D721Med (cell line): ENCODE measurements around the gene NPS.
A peak's percentile ranks its signal among the peaks of the same experiment; 100 is the strongest.

Experiments used
- DNase-seq: peaks from one replicate; pipeline ENCODE4 v3.0.0; 2011; ENCODE audit warnings: low spot score; ENCODE audit not compliant: insufficient read length
- FAIRE-seq: peaks from 2 replicates; lab custom pipeline; 2011; peaks lifted over from hg19 to GRCh38; lab: Jason Lieb, UNC
- TF ChIP-seq, protein P1 (sequence below): IDR thresholded peaks from 2 replicates; pipeline ENCODE4 v1.5.1; 2012; ENCODE audit warnings: mild to moderate bottlenecking, control low read depth; ENCODE audit not compliant: insufficient read depth; ENCODE audit errors: missing control alignments

Gene NPS, protein sequence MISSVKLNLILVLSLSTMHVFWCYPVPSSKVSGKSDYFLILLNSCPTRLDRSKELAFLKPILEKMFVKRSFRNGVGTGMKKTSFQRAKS

DNA sequence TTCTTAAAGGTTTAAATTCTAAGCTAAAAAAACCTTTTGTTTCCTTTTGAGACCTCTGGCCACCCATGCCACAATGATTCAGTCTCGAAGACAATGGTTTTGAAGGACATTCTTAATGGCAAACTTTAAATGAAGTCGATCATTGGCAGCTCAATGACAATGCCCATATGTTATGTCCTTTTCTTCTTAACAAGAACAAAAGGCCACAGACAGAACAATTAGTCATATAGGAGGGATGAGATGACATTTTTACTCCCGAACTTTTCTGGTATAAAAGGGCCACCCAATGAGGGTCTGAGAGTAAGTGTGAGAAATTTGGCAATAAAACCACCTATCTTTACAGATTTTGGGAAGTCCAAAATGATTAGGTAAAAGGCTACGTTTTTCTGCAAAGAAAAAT, at the start of gene NPS:
Gene NPS (plus strand): TSS at position 301 of the 400 bp plus-strand sequence. CDS start 60 bp downstream, at position 361.
- TF ChIP-seq, protein P1, sequence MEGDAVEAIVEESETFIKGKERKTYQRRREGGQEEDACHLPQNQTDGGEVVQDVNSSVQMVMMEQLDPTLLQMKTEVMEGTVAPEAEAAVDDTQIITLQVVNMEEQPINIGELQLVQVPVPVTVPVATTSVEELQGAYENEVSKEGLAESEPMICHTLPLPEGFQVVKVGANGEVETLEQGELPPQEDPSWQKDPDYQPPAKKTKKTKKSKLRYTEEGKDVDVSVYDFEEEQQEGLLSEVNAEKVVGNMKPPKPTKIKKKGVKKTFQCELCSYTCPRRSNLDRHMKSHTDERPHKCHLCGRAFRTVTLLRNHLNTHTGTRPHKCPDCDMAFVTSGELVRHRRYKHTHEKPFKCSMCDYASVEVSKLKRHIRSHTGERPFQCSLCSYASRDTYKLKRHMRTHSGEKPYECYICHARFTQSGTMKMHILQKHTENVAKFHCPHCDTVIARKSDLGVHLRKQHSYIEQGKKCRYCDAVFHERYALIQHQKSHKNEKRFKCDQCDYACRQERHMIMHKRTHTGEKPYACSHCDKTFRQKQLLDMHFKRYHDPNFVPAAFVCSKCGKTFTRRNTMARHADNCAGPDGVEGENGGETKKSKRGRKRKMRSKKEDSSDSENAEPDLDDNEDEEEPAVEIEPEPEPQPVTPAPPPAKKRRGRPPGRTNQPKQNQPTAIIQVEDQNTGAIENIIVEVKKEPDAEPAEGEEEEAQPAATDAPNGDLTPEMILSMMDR = no peak
- DNase-seq = no peak
- no peak for FAIRE-seq

DNA sequence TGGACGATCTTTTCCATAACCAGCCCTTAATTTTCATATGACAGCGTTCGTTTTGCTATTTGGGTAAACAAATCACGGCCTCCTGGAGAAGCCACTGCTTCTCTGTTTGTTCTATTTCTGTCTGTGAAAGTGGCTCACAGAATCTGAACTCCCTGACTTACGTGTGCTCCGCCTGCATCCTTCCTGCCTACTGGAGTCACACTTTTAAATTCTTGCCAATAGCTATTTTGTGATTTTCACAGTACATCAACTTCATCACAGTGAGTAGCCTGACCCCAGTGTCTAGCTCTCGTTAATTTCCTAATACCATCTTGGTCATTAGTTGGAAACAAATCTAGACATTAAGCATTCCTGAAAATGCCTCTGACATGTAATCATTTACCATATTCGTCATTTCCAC, 49.0 kb upstream of the NPS start:
- no peak for DNase-seq
- no peak for FAIRE-seq
- TF ChIP-seq, protein P1 = no peak

DNA sequence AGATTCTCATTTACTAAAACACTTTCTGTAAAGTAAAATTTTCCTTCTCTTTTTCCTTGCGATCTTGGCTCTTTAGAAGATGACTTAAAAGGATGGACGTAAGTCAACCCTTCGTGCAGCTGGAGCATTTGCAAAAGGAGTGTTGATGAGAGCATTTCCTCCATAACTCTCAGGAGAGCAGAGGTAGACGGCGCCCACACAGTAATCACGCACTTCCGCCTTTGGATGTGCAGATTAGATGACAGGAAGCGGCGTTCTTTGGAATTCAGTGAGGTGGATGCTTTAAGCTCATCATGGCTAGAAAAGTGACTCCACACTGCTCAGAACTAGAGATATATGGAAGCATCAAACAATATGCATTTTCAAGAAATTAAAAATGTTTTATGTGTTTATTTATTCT, 43.0 kb upstream of the NPS start:
- TF ChIP-seq, protein P1 = no peak
- no peak for FAIRE-seq
- DNase-seq = no peak

DNA sequence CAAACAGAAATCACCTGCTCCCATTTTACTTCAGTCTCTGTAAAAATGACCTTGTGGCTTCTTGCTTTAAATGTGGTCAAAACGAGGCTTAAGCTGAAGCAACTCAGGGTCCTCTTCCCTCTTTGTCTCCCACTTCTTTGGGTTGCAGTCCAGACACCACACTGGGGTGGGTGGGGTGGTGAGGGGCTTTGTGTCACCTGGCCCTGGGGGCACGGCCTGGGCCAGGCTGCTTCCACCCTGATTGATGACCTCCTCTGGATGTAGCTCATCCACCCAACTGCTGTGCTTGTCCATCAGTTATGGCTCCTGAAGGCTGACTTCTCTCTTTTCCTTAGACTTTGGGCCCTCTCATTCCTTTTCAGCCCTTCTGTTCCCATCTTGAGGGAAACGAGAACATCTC, 26.8 kb upstream of the NPS start:
- FAIRE-seq = no peak
- TF ChIP-seq, protein P1 = no peak
- DNase-seq = no peak

DNA sequence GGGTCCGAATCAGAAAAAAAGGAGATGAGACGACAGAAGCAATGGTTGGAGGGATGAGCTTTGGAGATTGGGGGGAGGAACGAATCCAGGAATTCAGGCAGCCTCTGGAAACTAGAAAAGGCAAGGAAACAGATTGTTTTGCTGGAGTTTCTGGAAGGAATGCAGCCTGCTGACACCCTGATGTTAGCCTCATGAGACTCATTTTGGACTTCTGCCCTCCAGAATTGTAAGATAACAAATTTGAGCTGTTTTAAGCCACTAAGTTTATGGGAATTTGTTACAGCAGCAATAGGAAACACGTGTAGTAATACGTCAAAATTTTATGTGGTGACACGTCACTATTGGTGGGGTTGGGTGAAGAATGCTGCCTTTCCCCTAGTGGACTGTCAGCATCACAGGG, 25.6 kb upstream of the NPS start:
- DNase-seq (no peak), FAIRE-seq (no peak)
- TF ChIP-seq, protein P1 = no peak

DNA sequence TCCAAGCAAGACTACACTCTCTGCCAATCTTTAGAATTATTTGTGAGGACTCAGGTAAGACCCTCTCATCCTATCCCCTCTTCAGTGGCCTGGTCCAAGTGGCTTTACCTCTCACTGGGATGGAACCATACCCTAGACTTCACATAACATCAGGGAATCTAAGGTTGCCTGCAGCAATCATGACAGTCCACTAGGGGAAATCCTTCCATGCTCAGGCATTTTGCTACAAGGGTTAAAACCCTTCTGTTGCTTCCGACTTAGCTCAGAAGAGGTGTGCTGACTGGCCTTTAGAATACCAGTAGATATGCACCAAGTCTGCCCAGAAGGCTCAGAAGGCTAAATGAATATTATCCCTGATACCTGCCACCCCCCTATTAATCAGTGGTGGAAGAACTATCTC, 24.9 kb upstream of the NPS start:
- FAIRE-seq (no peak), DNase-seq (no peak)
- TF ChIP-seq, protein P1 = peak; percentile 31

DNA sequence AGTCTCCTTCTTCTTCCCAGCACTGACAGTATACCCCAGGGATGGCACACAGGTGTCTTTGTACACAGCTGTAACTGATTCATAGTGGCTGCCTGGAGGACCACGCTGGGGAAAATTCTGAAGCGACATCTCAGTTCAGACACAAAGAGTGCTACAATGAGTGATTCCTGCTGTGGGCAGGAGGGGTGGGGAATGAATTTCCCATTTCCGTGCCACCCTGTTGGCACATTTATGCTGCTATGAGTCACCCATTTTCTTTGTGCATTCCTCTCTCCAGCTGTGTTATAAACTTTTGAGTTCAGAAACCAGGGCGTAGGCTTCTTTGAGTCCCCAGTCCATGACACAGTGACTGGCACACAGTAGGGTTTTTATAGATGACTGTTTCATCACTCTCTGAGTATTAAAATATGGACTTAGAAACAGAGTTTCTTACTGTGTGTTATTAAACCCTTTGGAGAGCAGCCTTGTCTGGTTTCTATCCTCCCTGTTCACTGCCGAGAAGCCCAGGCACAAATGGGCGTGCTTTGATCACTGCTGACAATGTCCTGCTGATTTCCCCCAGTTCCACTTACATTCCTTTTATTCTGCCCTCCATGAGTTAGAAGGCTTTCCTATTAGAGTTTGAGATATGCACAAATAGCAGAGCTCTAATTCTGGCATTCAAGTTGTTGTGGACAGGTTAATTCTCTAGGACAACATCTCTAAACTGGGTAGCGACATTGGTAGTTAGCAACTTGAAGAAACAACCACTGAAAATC, 24.0 kb upstream of the NPS start:
- TF ChIP-seq, protein P1 = no peak
- FAIRE-seq (no peak), DNase-seq (no peak)
